Measurements from ENCODE around the gene SMIM23. TPM values are rescaled to one million over a fixed set of nuclear protein-coding genes. Genes with fewer than 3 reads are reported as not detected.

Gene SMIM23
- polyA plus RNA-seq, 1 donor from 2014 or later, result not detected

- Mint-ChIP-seq H3K27ac (no peak overlapping the region), H3K36me3 (no peaks in the 10 kb centered on the region), H3K4me3 (no peak overlapping the region), H3K4me1 (no peaks in the 10 kb centered on the region), H3K27me3 (peaks cover 1% of the 10 kb centered on the region), H3K9me3 (no peaks in the 10 kb centered on the region)
Observed at GRCh38 chr5:171820561-171820960, 34.9 kb downstream of the SMIM23 start.

- Mint-ChIP-seq H3K27ac (no peak overlapping the region), H3K4me1 (no peaks in the 10 kb centered on the region), H3K4me3 (no peak overlapping the region), H3K36me3 (no peaks in the 10 kb centered on the region), H3K27me3 (peaks cover 3% of the 10 kb centered on the region), H3K9me3 (no peaks in the 10 kb centered on the region)
Observed at GRCh38 chr5:171821286-171821685, 35.7 kb downstream of the SMIM23 start.

- Mint-ChIP-seq H3K4me3 (no peak overlapping the region), H3K36me3 (no peaks in the 10 kb centered on the region), H3K4me1 (no peaks in the 10 kb centered on the region), H3K27ac (no peak overlapping the region), H3K27me3 (peaks cover 3% of the 10 kb centered on the region), H3K9me3 (no peaks in the 10 kb centered on the region)
Observed at GRCh38 chr5:171823269-171823668, 37.7 kb downstream of the SMIM23 start.

- H3K27ac Mint-ChIP-seq, result no peak overlapping the region
- no peaks in the 10 kb centered on the region for H3K4me1 Mint-ChIP-seq
- H3K36me3 Mint-ChIP-seq, result peaks cover 2% of the 10 kb centered on the region
- H3K9me3 Mint-ChIP-seq, result peaks cover under 1 to 2% (median 1%) of the 10 kb centered on the region in 3 donors
- peaks cover 3% of the 10 kb centered on the region for H3K27me3 Mint-ChIP-seq
- H3K4me3 Mint-ChIP-seq, result no peak overlapping the region
Observed at GRCh38 chr5:171825051-171825450, 39.4 kb downstream of the SMIM23 start.

- Mint-ChIP-seq H3K4me1 (peaks cover 0 to 2% (median 0%) of the 10 kb centered on the region in 3 donors), H3K4me3 (no peak overlapping the region), H3K27me3 (peaks cover 3% of the 10 kb centered on the region), H3K36me3 (peaks cover 4% of the 10 kb centered on the region), H3K27ac (no peak overlapping the region), H3K9me3 (peaks cover 2 to 5% (median 3%) of the 10 kb centered on the region in 3 donors)
Observed at GRCh38 chr5:171826132-171826531, 40.5 kb downstream of the SMIM23 start.

GRCh38 chr5:171827162-171827561 is 41.5 kb downstream of the SMIM23 start:
- Mint-ChIP-seq H3K27ac (no peak overlapping the region), H3K4me3 (no peak overlapping the region), H3K27me3 (peaks cover 3% of the 10 kb centered on the region), H3K36me3 (peaks cover 6% of the 10 kb centered on the region), H3K9me3 (peaks cover 3 to 7% (median 6%) of the 10 kb centered on the region in 3 donors), H3K4me1 (peaks cover 0 to 2% (median 0%) of the 10 kb centered on the region in 3 donors)

GRCh38 chr5:171830686-171831085 is 45.1 kb downstream of the SMIM23 start:
- Mint-ChIP-seq H3K4me1 (peaks cover 0 to 2% (median 0%) of the 10 kb centered on the region in 3 donors), H3K9me3 (peaks cover 7 to 20% (median 10%) of the 10 kb centered on the region in 3 donors), H3K27ac (no peak overlapping the region), H3K36me3 (peaks cover 25% of the 10 kb centered on the region), H3K27me3 (peaks cover 2% of the 10 kb centered on the region), H3K4me3 (no peak overlapping the region)

- Mint-ChIP-seq H3K27me3 (no peaks in the 10 kb centered on the region), H3K4me1 (peaks cover 0 to 2% (median 0%) of the 10 kb centered on the region in 3 donors), H3K9me3 (peaks cover 7 to 20% (median 10%) of the 10 kb centered on the region in 3 donors), H3K36me3 (peaks cover 25% of the 10 kb centered on the region), H3K4me3 (no peak overlapping the region), H3K27ac (no peak overlapping the region)
Observed at GRCh38 chr5:171832775-171833174, 47.2 kb downstream of the SMIM23 start.

- Mint-ChIP-seq H3K27me3 (no peaks in the 10 kb centered on the region), H3K4me1 (peaks cover 0 to 2% (median 0%) of the 10 kb centered on the region in 3 donors), H3K4me3 (no peak overlapping the region), H3K9me3 (peaks cover 7 to 20% (median 7%) of the 10 kb centered on the region in 3 donors), H3K27ac (no peak overlapping the region), H3K36me3 (peaks cover 27% of the 10 kb centered on the region)
Observed at GRCh38 chr5:171834461-171834860, 48.8 kb downstream of the SMIM23 start.

GRCh38 chr5:171835066-171835465 is 49.4 kb downstream of the SMIM23 start:
- Mint-ChIP-seq H3K4me1 (peaks cover 0 to 2% (median 0%) of the 10 kb centered on the region in 3 donors), H3K4me3 (no peak overlapping the region), H3K27me3 (no peaks in the 10 kb centered on the region), H3K36me3 (peaks cover 25% of the 10 kb centered on the region), H3K9me3 (peaks cover 6 to 19% (median 7%) of the 10 kb centered on the region in 3 donors), H3K27ac (no peak overlapping the region)

- Mint-ChIP-seq H3K36me3 (peaks cover 21% of the 10 kb centered on the region), H3K9me3 (peaks cover 3 to 13% (median 4%) of the 10 kb centered on the region in 3 donors)
Observed at GRCh38 chr5:171837522-171837921, 51.9 kb downstream of the SMIM23 start.

GRCh38 chr5:171838066-171838465 is 52.4 kb downstream of the SMIM23 start:
- Mint-ChIP-seq H3K36me3 (peaks cover 15% of the 10 kb centered on the region), H3K4me1 (no peaks in the 10 kb centered on the region), H3K9me3 (peaks cover 1 to 7% (median 4%) of the 10 kb centered on the region in 3 donors), H3K27ac (no peak overlapping the region), H3K4me3 (no peak overlapping the region), H3K27me3 (no peaks in the 10 kb centered on the region)

More at GRCh38 chr5:171837522-171837921, 51.9 kb downstream of the SMIM23 start:
- no peaks in the 10 kb centered on the region for H3K4me1 Mint-ChIP-seq
- no peak overlapping the region for H3K4me3 Mint-ChIP-seq
- peak overlapping the region in 1 of 3 donors; percentile 27 for H3K27ac Mint-ChIP-seq
- no peaks in the 10 kb centered on the region for H3K27me3 Mint-ChIP-seq

- Mint-ChIP-seq H3K9me3 (peaks cover 0 to 2% (median 1%) of the 10 kb centered on the region in 3 donors), H3K36me3 (peaks cover 5% of the 10 kb centered on the region), H3K27me3 (no peaks in the 10 kb centered on the region), H3K27ac (no peak overlapping the region), H3K4me1 (no peaks in the 10 kb centered on the region), H3K4me3 (no peak overlapping the region)
Observed at GRCh38 chr5:171839112-171839511, 53.5 kb downstream of the SMIM23 start.

- H3K27me3 Mint-ChIP-seq, result no peaks in the 10 kb centered on the region
- no peak overlapping the region for H3K4me3 Mint-ChIP-seq
- H3K27ac Mint-ChIP-seq, result no peak overlapping the region
- peaks cover 0 to 1% (median 0%) of the 10 kb centered on the region in 3 donors for H3K9me3 Mint-ChIP-seq
- H3K36me3 Mint-ChIP-seq, result peaks cover 2% of the 10 kb centered on the region
- no peaks in the 10 kb centered on the region for H3K4me1 Mint-ChIP-seq
Observed at GRCh38 chr5:171840066-171840465, 54.4 kb downstream of the SMIM23 start.

Measured in IgD-negative memory B cell (primary cell).